MM.1S (cell line): ENCODE data around the gene ARHGAP23.
"Not testable (repeated sequence)": the region's sequence is repeated elsewhere in the genome, so short reads cannot be mapped to it uniquely, and the experiment has no call there.

Experiments
- EZH2 ChIP-seq: fragments of 300-600 bp; sonication (generic); optimal IDR thresholded peaks from 2 replicates; pipeline ENCODE3; 2017; ENCODE audit warnings: low read depth, mild to moderate bottlenecking, antibody characterized with exemption, low read length, mixed read lengths
- TF ChIP-seq, protein P1 (sequence below): fragments of 300-600 bp; sonication (generic); IDR thresholded peaks from 2 replicates; pipeline ENCODE4 v1.5.1; 2016; ENCODE audit warnings: antibody characterized with exemption, low read length, mixed read lengths

DNA sequence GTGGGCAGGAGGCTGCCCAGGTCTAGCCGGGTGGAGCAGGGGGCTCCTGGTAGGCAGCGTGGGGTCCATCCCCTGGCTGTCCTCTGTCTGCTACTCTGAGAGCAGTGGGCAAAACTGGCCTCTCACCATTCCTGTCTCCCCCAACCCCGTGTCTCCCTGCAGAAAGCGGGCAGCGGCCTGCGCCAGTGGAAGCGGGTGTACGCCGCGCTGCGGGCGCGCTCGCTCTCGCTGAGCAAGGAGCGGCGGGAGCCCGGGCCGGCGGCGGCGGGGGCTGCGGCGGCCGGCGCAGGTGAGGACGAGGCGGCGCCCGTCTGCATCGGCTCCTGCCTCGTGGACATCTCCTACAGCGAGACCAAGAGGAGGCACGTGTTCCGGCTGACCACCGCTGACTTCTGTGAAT, 49.2 kb downstream of the ARHGAP23 start:
- TF ChIP-seq, protein P1, sequence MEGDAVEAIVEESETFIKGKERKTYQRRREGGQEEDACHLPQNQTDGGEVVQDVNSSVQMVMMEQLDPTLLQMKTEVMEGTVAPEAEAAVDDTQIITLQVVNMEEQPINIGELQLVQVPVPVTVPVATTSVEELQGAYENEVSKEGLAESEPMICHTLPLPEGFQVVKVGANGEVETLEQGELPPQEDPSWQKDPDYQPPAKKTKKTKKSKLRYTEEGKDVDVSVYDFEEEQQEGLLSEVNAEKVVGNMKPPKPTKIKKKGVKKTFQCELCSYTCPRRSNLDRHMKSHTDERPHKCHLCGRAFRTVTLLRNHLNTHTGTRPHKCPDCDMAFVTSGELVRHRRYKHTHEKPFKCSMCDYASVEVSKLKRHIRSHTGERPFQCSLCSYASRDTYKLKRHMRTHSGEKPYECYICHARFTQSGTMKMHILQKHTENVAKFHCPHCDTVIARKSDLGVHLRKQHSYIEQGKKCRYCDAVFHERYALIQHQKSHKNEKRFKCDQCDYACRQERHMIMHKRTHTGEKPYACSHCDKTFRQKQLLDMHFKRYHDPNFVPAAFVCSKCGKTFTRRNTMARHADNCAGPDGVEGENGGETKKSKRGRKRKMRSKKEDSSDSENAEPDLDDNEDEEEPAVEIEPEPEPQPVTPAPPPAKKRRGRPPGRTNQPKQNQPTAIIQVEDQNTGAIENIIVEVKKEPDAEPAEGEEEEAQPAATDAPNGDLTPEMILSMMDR, result not testable (repeated sequence)
- TF ChIP-seq EZH2, result not testable (repeated sequence)
